Measurements from ENCODE around the gene GSTO2.

GRCh38 chr10:104235801-104236200 lies 33.2 kb upstream of the GSTO2 start:
- TF ChIP-seq CTCF (IDR thresholded peaks at IDR 0.05; ENCODE audit: low read length), result no peak
- no peak for TF ChIP-seq EZH2 (IDR thresholded peaks at IDR 0.05; ENCODE audit: borderline replicate concordance, low read length)
